Upper lobe of left lung (tissue), 4 donors: Measurements from ENCODE around the gene ADD1.

Experiments
- CTCF ChIP-seq, 6 experiments: fragments of 450-650 bp in 4 of 6; fragments of 200-600 bp in 2 of 6; sonication (generic) in 2 of 6; IDR thresholded peaks; one replicate each; pipeline ENCODE4 v1.5.1; 2016 to 2019; ENCODE audit warnings: antibody characterized with exemption in 6 of 6
- POLR2AphosphoS5 ChIP-seq, 2 donors: sonication (generic); formaldehyde crosslinking; IDR thresholded peaks; one replicate each; pipeline ENCODE4 v1.5.1; 2017; ENCODE audit warnings: antibody characterized with exemption in 2 of 2

DNA sequence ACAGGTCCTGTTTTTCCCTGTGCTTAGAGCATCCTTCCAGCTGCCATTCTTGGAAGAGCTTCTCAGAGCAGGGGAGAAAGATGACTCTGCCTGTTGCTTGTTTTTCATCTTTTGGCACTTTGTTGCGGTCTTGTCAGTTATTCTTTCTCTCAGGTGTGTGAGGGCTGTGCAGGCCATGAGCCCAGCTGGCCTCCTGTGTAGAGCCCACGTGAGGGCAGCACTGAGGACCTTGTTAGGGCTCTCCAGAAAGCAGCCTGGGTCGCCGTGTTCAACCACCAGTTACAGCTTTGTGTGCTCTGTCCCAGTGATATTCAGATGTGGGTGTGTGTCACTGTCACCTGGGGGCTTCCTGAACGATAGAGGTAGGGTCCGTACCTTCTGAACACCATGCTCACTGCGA, 66.8 kb downstream of the ADD1 start:
- TF ChIP-seq POLR2AphosphoS5 (IDR thresholded peaks at IDR 0.05) = no peak
- no peak for TF ChIP-seq CTCF (IDR thresholded peaks at IDR 0.05)
